Mucosa of rectum (tissue), 2 donors: Measurements from ENCODE around the gene CENPP.

Experiments
- H3K27ac ChIP-seq, 2 donors: one replicate each; pipeline ENCODE4 v1.7.0; 2013; ENCODE audit warnings: inconsistent platforms in 2 of 2, low read depth in 2 of 2, low read length in 2 of 2
- H3K27me3 ChIP-seq, 2 donors: one replicate each; pipeline ENCODE4 v1.7.0; 2013; ENCODE audit warnings: low read length in 2 of 2; ENCODE audit not compliant: control insufficient read depth in 2 of 2, insufficient read depth in 2 of 2
- H3K36me3 ChIP-seq, 2 donors: one replicate each; pipeline ENCODE4 v1.7.0; 2013; ENCODE audit warnings: low read length in 2 of 2; ENCODE audit not compliant: control insufficient read depth in 2 of 2, insufficient read depth in 2 of 2
- H3K4me1 ChIP-seq, 2 donors: one replicate each; pipeline ENCODE4 v1.7.0; 2013; ENCODE audit warnings: low read length in 2 of 2, mild to moderate bottlenecking in 1 of 2; ENCODE audit not compliant: control insufficient read depth in 2 of 2, insufficient read depth in 2 of 2
- H3K4me3 ChIP-seq, 2 donors: one replicate each; pipeline ENCODE4 v1.7.0; 2013; ENCODE audit warnings: low read length in 2 of 2
- H3K9ac ChIP-seq, 2 donors: one replicate each; pipeline ENCODE4 v1.7.0; 2013; ENCODE audit warnings: low read length in 2 of 2, low read depth in 1 of 2, mild to moderate bottlenecking in 1 of 2
- H3K9me3 ChIP-seq, 2 donors: one replicate each; pipeline ENCODE4 v1.7.0; 2013; ENCODE audit warnings: low read length in 2 of 2; ENCODE audit not compliant: control insufficient read depth in 2 of 2
- donor health status: healthy.
- donor health status: Normal muscosa, but diverticular disease.

The CENPP gene

DNA sequence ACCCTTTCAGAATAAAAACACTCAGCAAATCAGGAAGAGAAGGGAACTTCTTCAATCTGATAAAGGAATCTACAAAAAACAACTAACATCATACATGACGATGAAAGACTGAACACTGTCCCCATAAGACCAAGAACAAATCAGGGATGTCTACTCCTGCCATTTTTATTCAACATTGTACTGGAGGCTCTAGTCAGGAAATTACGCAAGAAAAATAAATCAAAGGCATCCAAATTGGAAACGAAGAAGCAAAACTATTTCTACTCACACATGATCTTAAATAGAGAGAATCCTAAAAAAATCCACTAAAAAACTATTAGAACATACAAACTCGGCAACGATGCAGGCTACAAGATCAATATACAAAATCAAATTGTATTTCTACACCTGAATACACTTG lies 301.9 kb downstream of the CENPP start:
- Histone ChIP-seq H3K9me3 (no peaks in the 10 kb centered on the region), H3K27ac (no peak overlapping the region), H3K9ac (no peak overlapping the region), H3K4me3 (no peak overlapping the region), H3K27me3 (no peaks in the 10 kb centered on the region), H3K36me3 (peaks cover 7 to 20% of the 10 kb centered on the region in 2 donors), H3K4me1 (no peaks in the 10 kb centered on the region)

GRCh38 chr9:92631452-92632343 lies 305.9 kb downstream of the CENPP start:
- no peaks in the 10 kb centered on the region for H3K9me3 ChIP-seq
- H3K9ac ChIP-seq = no peak overlapping the region
- no peaks in the 10 kb centered on the region for H3K4me1 ChIP-seq
- H3K4me3 ChIP-seq = no peak overlapping the region
- H3K27ac ChIP-seq = no peak overlapping the region
- H3K27me3 ChIP-seq = no peaks in the 10 kb centered on the region
- peaks cover 18 to 34% of the 10 kb centered on the region in 2 donors for H3K36me3 ChIP-seq

GRCh38 chr9:92632641-92633040 lies 306.9 kb downstream of the CENPP start:
- Histone ChIP-seq H3K4me3 (no peak overlapping the region), H3K27ac (no peak overlapping the region), H3K4me1 (no peaks in the 10 kb centered on the region), H3K36me3 (peaks cover 18 to 43% of the 10 kb centered on the region in 2 donors), H3K9ac (no peak overlapping the region), H3K27me3 (no peaks in the 10 kb centered on the region), H3K9me3 (no peaks in the 10 kb centered on the region)

DNA sequence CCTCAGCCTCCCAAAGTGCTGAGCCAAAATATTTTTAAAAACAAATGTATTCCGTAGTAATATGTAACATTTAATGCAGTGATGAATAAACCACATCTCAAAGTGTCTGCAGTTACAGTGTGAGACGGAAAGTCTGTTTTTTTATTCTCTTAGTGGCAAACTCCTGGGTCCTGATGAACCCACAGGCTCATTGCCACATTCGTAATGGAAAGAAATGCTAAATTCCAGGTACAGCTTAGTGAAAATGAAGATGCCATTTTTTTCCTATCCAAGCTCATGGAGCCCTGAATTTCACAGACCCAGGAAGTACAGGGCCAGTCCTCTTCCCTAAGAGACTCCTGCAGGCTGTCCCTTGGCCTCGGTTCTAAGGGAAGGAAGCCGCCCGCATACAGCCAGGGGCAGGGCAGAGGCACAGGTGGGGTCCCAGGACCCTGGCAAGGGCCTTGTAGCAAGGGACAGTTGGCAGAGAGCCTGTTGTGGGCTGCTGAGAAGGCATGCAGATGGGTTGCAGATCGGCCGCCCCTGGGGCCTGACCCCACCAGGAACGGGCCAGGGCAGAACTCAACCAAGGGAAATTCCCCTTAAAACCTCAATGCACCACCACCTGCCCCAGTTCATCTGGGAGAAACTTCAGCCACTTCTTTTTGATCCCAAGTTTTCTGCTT lies 308.0 kb downstream of the CENPP start:
- H3K36me3 ChIP-seq = peaks cover 18 to 55% of the 10 kb centered on the region in 2 donors
- H3K9me3 ChIP-seq = no peaks in the 10 kb centered on the region
- no peak overlapping the region for H3K4me3 ChIP-seq
- no peak overlapping the region for H3K9ac ChIP-seq
- no peaks in the 10 kb centered on the region for H3K27me3 ChIP-seq
- H3K4me1 ChIP-seq = no peaks in the 10 kb centered on the region
- no peak overlapping the region for H3K27ac ChIP-seq

DNA sequence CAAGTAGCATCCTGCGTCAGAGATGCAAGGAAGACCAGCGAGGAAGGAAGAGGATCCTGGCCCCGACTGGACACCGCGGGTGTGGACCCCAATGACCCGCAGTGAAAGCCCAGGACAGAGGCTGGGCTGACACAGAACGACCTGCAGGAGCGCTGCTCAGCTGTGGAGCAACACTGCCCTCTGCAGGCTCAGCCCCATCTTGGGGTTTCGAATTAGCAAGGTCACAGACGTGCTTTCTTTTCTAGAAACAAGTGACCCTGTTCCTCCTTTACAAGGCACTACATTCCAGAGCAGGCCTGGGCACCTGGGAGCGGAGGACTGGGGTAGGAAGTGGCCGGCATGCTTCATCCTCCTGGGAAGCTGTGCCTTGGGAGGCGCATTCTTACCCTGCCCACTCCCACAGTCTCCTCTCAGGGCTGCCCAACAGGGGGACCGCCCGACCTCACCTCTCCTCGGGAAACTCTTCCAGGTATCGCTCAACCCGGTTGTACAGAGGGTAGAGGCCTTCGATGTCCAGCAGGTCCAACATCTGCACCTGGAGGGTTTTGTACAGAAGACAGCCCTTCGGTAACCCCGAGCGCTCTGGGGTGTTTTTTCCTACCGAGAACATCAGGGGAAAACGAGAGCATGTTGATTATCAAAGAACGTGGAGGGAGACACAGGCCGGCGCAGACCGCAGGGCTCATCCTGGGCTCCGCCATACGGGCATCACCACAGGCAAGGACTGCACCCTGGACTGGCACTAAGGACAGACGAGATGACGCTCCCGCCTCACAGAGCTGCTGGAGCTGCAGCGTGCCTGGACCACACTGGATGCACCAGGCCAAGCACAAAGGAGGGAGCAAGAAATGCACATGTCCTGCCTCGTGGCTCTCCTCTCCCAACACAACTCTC lies 309.2 kb downstream of the CENPP start:
- Histone ChIP-seq H3K36me3 (peaks cover 17 to 58% of the 10 kb centered on the region in 2 donors), H3K9ac (no peak overlapping the region), H3K27me3 (no peaks in the 10 kb centered on the region), H3K27ac (no peak overlapping the region), H3K4me3 (no peak overlapping the region), H3K4me1 (no peaks in the 10 kb centered on the region), H3K9me3 (no peaks in the 10 kb centered on the region)

DNA sequence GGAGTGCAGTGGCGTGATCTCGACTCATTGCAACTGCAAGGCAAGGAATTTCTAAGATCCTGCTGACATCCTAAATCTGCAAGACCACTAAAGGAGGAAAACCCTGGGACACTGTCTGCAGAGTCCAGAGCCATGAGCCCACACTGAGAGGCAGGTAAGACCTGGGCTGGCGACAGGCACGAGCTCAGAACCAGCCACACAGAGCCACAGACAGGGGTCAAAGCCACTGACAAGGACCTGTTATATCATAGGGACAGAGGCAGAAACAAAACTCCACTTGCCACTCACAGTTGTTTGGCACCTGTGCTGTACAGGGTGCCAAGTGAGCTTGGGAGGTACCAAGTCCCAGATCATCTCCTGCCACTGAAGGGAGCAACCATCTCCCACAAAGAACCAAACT lies 310.0 kb downstream of the CENPP start:
- Histone ChIP-seq H3K36me3 (peaks cover 22 to 65% of the 10 kb centered on the region in 2 donors), H3K27ac (no peak overlapping the region), H3K9me3 (no peaks in the 10 kb centered on the region), H3K4me1 (no peaks in the 10 kb centered on the region), H3K4me3 (no peak overlapping the region), H3K9ac (no peak overlapping the region), H3K27me3 (no peaks in the 10 kb centered on the region)

DNA sequence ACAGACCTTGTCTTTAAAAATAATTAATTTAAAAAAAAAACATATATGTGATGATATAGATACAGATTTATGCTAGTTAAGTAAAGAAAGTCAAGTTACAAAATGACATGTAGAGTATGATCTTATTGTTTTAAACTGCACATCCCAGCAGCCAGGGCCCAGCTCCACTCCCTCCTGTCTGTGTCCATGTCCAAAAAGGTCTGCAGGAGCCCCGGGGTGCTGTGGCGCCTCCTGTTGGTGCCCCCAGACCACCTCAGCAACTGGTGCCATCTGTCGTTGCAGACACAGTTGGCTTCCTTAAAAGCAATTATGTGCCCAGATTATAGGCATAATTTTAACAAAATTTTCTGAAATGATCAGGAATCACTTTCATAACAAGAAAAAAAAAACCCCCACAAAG lies 310.9 kb downstream of the CENPP start:
- H3K9ac ChIP-seq = no peak overlapping the region
- no peak overlapping the region for H3K4me3 ChIP-seq
- peaks cover 27 to 68% of the 10 kb centered on the region in 2 donors for H3K36me3 ChIP-seq
- no peaks in the 10 kb centered on the region for H3K4me1 ChIP-seq
- no peaks in the 10 kb centered on the region for H3K27me3 ChIP-seq
- no peaks in the 10 kb centered on the region for H3K9me3 ChIP-seq
- no peak overlapping the region for H3K27ac ChIP-seq

GRCh38 chr9:92637326-92637725 lies 311.6 kb downstream of the CENPP start:
- Histone ChIP-seq H3K9ac (no peak overlapping the region), H3K36me3 (peaks cover 32 to 65% of the 10 kb centered on the region in 2 donors), H3K27me3 (no peaks in the 10 kb centered on the region), H3K27ac (no peak overlapping the region), H3K9me3 (no peaks in the 10 kb centered on the region), H3K4me1 (no peaks in the 10 kb centered on the region), H3K4me3 (no peak overlapping the region)

DNA sequence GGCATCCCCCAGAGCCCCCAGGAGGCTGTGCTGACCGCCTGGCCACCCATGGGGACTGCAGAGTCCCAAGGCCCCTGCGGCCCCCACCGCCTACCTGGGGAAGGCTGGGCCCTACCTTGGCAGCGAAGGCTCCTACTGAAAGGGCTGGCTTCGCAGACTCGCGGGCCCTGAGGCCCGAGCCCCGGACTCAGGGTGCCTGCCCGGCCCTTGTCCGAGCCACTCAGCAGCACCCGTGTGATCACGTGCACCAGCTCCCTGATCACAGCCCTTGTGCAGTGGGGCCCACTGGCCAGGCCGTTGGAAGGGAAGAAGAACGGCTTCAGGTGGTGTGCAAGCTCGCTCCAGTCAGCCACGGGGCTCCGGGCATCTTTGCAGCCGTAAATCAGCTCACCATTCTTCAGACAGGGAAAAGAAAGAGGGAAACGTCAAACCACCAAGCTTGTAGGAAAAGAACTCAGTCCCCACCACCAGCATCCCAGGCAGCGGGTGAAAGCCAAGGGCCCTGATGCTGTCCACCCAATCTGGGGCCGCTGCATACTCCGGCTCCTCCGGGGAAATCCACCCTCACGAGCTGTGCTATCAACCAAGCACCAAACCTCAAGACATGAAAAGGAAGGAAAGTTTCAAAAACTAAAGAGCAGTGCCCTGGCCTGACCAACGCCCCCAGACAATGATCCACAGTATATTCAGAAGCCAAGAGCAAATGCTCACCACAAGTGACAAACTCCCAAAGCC lies 312.3 kb downstream of the CENPP start:
- no peak overlapping the region for H3K4me3 ChIP-seq
- H3K9ac ChIP-seq = no peak overlapping the region
- H3K4me1 ChIP-seq = no peaks in the 10 kb centered on the region
- H3K27ac ChIP-seq = no peak overlapping the region
- H3K27me3 ChIP-seq = no peaks in the 10 kb centered on the region
- peaks cover 32 to 68% of the 10 kb centered on the region in 2 donors for H3K36me3 ChIP-seq
- H3K9me3 ChIP-seq = no peaks in the 10 kb centered on the region
